HCT116 (cell line): ENCODE measurements around the gene C9orf78. TPM values are rescaled to one million over a fixed set of nuclear protein-coding genes. Genes with fewer than 3 reads are reported as not detected.

Experiments used
- ATAC-seq: fragments of 200-7000 bp; cut with Tn5 transposase; 2 replicates; pipeline ENCODE4 v1.9.1; 2020; ENCODE audit warnings: mild to moderate bottlenecking, moderate library complexity
- BruUV-seq: library from RNA; stranded (reverse); fragments of 400-500 nt; replicated peaks from 2 replicates; lab custom pipeline; 2021; lab: Mats Ljungman, UMichigan
- CTCF ChIA-PET: fragments of 300-600 bp; sonication (Branson Sonifier 250); formaldehyde crosslinking; loops from one replicate; lab custom pipeline; 2021; ENCODE audit warnings: antibody characterized with exemption; lab: Charles Lee
- POLR2A ChIA-PET: fragments of 300-600, 350-600 bp; sonication (Branson Sonifier 250); formaldehyde crosslinking; loops from one replicate; lab custom pipeline; 2021; ENCODE audit warnings: antibody characterized with exemption; lab: Charles Lee
- RAD21 ChIA-PET, 2 experiments: fragments of 300-600 bp; sonication (Branson Sonifier 250); formaldehyde crosslinking; loops; one replicate each; lab custom pipeline; 2023; ENCODE audit warnings: low total read pairs in 2 of 2; ENCODE audit not compliant: uncharacterized antibody in 2 of 2, unreplicated experiment in 2 of 2, low non-redundant PET in 1 of 2; lab: Charles Lee
- DNase-seq: peaks from one replicate; pipeline ENCODE4 v3.0.0-alpha.2; 2010; ENCODE audit warnings: low read depth, low spot score
- H2AFZ ChIP-seq: fragments of 200-600 bp; shearing (Covaris generic), sonication (generic); 2 replicates; pipeline ENCODE4 v1.6.1; 2017; ENCODE audit warnings: low read depth, mixed run types, mixed read lengths, antibody characterized with exemption, low read length; ENCODE audit not compliant: poor library complexity, severe bottlenecking
- H3K27ac ChIP-seq: 2 replicates; pipeline ENCODE4 v1.5.1; 2012; ENCODE audit warnings: low read depth, low read length
- H3K27me3 ChIP-seq: fragments of 200-600 bp; sonication (generic); 2 replicates; pipeline ENCODE4 v1.6.1; 2016; ENCODE audit warnings: mixed run types, low read length, mixed read lengths; ENCODE audit not compliant: insufficient read depth
- H3K36me3 ChIP-seq, 2 experiments: fragments of 200-500 bp in 1 of 2; fragments of 200-600 bp in 1 of 2; sonication (Bioruptor generic) in 1 of 2; sonication (generic) in 1 of 2; 2 replicates each; pipeline versions ENCODE4 v1.5.1 to v1.6.1; 2014 to 2016; ENCODE audit warnings: low read length in 2 of 2, inconsistent platforms in 1 of 2, mixed read lengths in 1 of 2, mixed run types in 1 of 2; ENCODE audit not compliant: insufficient read depth in 2 of 2, control insufficient read depth in 1 of 2
- H3K4me1 ChIP-seq, 2 experiments: fragments of 200-600 bp in 1 of 2; sonication (generic) in 1 of 2; 2 replicates each; pipeline versions ENCODE4 v1.5.1 to v1.6.1; 2012 to 2017; ENCODE audit warnings: low read length in 2 of 2, inconsistent platforms in 1 of 2, mild to moderate bottlenecking in 1 of 2, mixed read lengths in 1 of 2, mixed run types in 1 of 2, moderate library complexity in 1 of 2; ENCODE audit not compliant: insufficient read depth in 2 of 2, control insufficient read depth in 1 of 2
- H3K4me2 ChIP-seq: fragments of 200-600 bp; sonication (generic); 2 replicates; pipeline ENCODE4 v1.6.1; 2017; ENCODE audit warnings: mixed run types, low read length, mixed read lengths
- H3K4me3 ChIP-seq, 2 experiments: fragments of 200-600 bp in 1 of 2; sonication (generic) in 1 of 2; replicated peaks in 1 of 2; 2 replicates each; pipeline ENCODE4 v1.5.1; 2011 to 2016; ENCODE audit warnings: low read length in 2 of 2, control low read depth in 1 of 2, low read depth in 1 of 2, mild to moderate bottlenecking in 1 of 2, mixed read lengths in 1 of 2, mixed run types in 1 of 2
- H3K79me2 ChIP-seq: fragments of 200-600 bp; sonication (generic); 2 replicates; pipeline ENCODE4 v1.6.1; 2017; ENCODE audit warnings: mild to moderate bottlenecking, mixed run types, low read length, moderate library complexity, mixed read lengths; ENCODE audit not compliant: insufficient read depth
- H3K9ac ChIP-seq: fragments of 200-600 bp; sonication (generic); 2 replicates; pipeline ENCODE4 v1.6.1; 2016; ENCODE audit warnings: low read length, mixed read lengths
- H3K9me2 ChIP-seq: fragments of 200-600 bp; sonication (generic), shearing (Covaris generic); 2 replicates; pipeline ENCODE4 v1.6.1; 2017; ENCODE audit warnings: mixed run types, mild to moderate bottlenecking, moderate library complexity; ENCODE audit not compliant: insufficient read depth
- H3K9me3 ChIP-seq, 2 experiments: fragments of 200-500 bp in 1 of 2; fragments of 200-600 bp in 1 of 2; sonication (Bioruptor generic) in 1 of 2; sonication (generic) in 1 of 2; 2 replicates each; pipeline ENCODE4 v1.6.1; 2014 to 2017; ENCODE audit warnings: low read length in 2 of 2, mixed read lengths in 2 of 2, inconsistent platforms in 1 of 2, low read depth in 1 of 2, mild to moderate bottlenecking in 1 of 2, mixed run types in 1 of 2, moderate library complexity in 1 of 2; ENCODE audit not compliant: control insufficient read depth in 1 of 2, insufficient read depth in 1 of 2
- H4K20me1 ChIP-seq: fragments of 200-600 bp; sonication (generic), shearing (Covaris generic); 2 replicates; pipeline ENCODE4 v1.6.1; 2017; ENCODE audit warnings: mixed run types, mild to moderate bottlenecking, moderate library complexity; ENCODE audit not compliant: insufficient read depth
- ATF3 ChIP-seq: IDR thresholded peaks from 2 replicates; pipeline ENCODE4 v1.6.1; 2012
- CEBPB ChIP-seq: IDR thresholded peaks from 2 replicates; pipeline ENCODE4 v1.6.1; 2012; ENCODE audit warnings: low read depth
- CTCF ChIP-seq, 3 experiments: fragments of 200-600 bp in 1 of 3; sonication (generic) in 1 of 3; IDR thresholded peaks in 2 of 3; conservative IDR thresholded peaks in 1 of 3; 2 replicates each; pipeline ENCODE4 v1.5.1; 2012 to 2017; ENCODE audit warnings: low read depth in 2 of 3, low read length in 2 of 3, antibody characterized with exemption in 1 of 3, borderline replicate concordance in 1 of 3, control low read depth in 1 of 3, mild to moderate bottlenecking in 1 of 3, mixed read lengths in 1 of 3, mixed run types in 1 of 3, moderate library complexity in 1 of 3; ENCODE audit not compliant: insufficient read depth in 1 of 3
- EGR1 ChIP-seq: IDR thresholded peaks from 2 replicates; pipeline ENCODE4 v1.6.1; 2012; ENCODE audit warnings: low read depth
- EZH2 ChIP-seq: fragments of 200-600 bp; sonication (generic); IDR thresholded peaks from 2 replicates; pipeline ENCODE4 v1.6.1; 2017; ENCODE audit warnings: antibody characterized with exemption, mixed run types
- EZH2phosphoT487 ChIP-seq: fragments of 200-600 bp; IDR thresholded peaks from 2 replicates; pipeline ENCODE4 v1.6.1; 2018; ENCODE audit warnings: antibody characterized with exemption, borderline replicate concordance
- MAX ChIP-seq: IDR thresholded peaks from 2 replicates; pipeline ENCODE4 v1.6.1; 2012
- POLR2A ChIP-seq: IDR thresholded peaks from 2 replicates; pipeline ENCODE4 v1.7.0; 2011; ENCODE audit warnings: borderline replicate concordance; ENCODE audit not compliant: insufficient read depth, insufficient read length; ENCODE audit errors: extremely low read depth
- RAD21 ChIP-seq: IDR thresholded peaks from 2 replicates; pipeline ENCODE4 v1.6.1; 2012; ENCODE audit warnings: low read depth, mild to moderate bottlenecking
- SIN3A ChIP-seq: IDR thresholded peaks from 2 replicates; pipeline ENCODE4 v1.6.1; 2012; ENCODE audit warnings: low read depth
- TCF7L2 ChIP-seq: IDR thresholded peaks from 2 replicates; pipeline ENCODE4 v1.7.0; 2011; ENCODE audit warnings: borderline replicate concordance, inconsistent platforms; ENCODE audit not compliant: insufficient read depth, insufficient read length; ENCODE audit errors: extremely low read depth
- ZFX ChIP-seq: fragments of 450-650 bp; IDR thresholded peaks from 2 replicates; pipeline ENCODE4 v1.6.1; 2017
- ZNF274 ChIP-seq: fragments of 200-500 bp; sonication (Bioruptor generic); IDR thresholded peaks from 2 replicates; pipeline ENCODE4 v1.6.1; 2014; ENCODE audit warnings: mild to moderate bottlenecking, low read depth, low read length, inconsistent platforms
- intact Hi-C: fragments of 100-400 bp; cut with micrococcal nuclease; formaldehyde crosslinking; loops from 2 replicates; pipeline ENCODE4 v1.10.0; 2022
- total RNA-seq: library from RNA; stranded (reverse); gene quantifications from one replicate; pipeline ENCODE4 v1.2.1, GENCODE V29; 2021; ENCODE audit not compliant: unreplicated experiment

C9orf78 gene
- total RNA-seq, 1 experiment from 2014 or later = 41.4 TPM

- TF ChIP-seq CTCF (IDR thresholded peaks at IDR 0.05 in 2 of 3, conservative IDR thresholded peaks at IDR 0.05 in 1 of 3; ENCODE audit: borderline replicate concordance in 1 of 3, insufficient read depth in 1 of 3, low read depth in 2 of 3, low read length in 2 of 3) (no peak), ATF3 (no peak), EZH2phosphoT487 (no peak), RAD21 (no peak), POLR2A (no peak), ZFX (no peak), CEBPB (no peak), MAX (no peak), ZNF274 (no peak), SIN3A (no peak), EZH2 (no peak), EGR1 (no peak)
Measured at GRCh38 chr9:129880654-129881546, 45.8 kb upstream of the C9orf78 start (continued).

- H3K9me2 ChIP-seq = no peaks in the 10 kb centered on the region
- no peaks in the 10 kb centered on the region for H3K36me3 ChIP-seq
- BruUV-seq = no TSS peak
- H3K79me2 ChIP-seq = no peaks in the 10 kb centered on the region
- intact Hi-C loops = no loop called here
- ChIA-PET CTCF (no interaction called here), RAD21 (no interaction called here), POLR2A (no interaction called here)
- H3K4me3 ChIP-seq = no peak overlapping the region
- DNase-seq (no peak), ATAC-seq (no peak)
- no peaks in the 10 kb centered on the region for H3K27me3 ChIP-seq
- no peak overlapping the region for H3K9ac ChIP-seq
- no peak overlapping the region for H3K27ac ChIP-seq
- H3K4me2 ChIP-seq = no peak overlapping the region
- TF ChIP-seq CTCF (IDR thresholded peaks at IDR 0.05 in 2 of 3, conservative IDR thresholded peaks at IDR 0.05 in 1 of 3; ENCODE audit: borderline replicate concordance in 1 of 3, insufficient read depth in 1 of 3, low read depth in 2 of 3, low read length in 2 of 3) = no peak
- TF ChIP-seq ATF3 = no peak
- TF ChIP-seq TCF7L2 = no peak
- TF ChIP-seq POLR2A = no peak
- TF ChIP-seq CEBPB = no peak
- TF ChIP-seq RAD21 = no peak
- no peaks in the 10 kb centered on the region for H4K20me1 ChIP-seq
- H3K4me1 ChIP-seq = peaks cover 11 to 16% of the 10 kb centered on the region in 2 experiments
- H3K9me3 ChIP-seq = no peaks in the 10 kb centered on the region
- H2AFZ ChIP-seq = no peak overlapping the region
Measured at GRCh38 chr9:129879991-129880653, 45.0 kb upstream of the C9orf78 start.
